Esophagus muscularis mucosa (tissue), 4 donors: ENCODE data around the gene WRNIP1.

Source experiments
- CTCF ChIP-seq, 3 experiments: fragments of 200-600 bp in 2 of 3; fragments of 450-650 bp in 1 of 3; sonication (generic) in 2 of 3; IDR thresholded peaks; one replicate each; pipeline ENCODE4 v1.5.1; 2017 to 2019; ENCODE audit warnings: antibody characterized with exemption in 3 of 3, mild to moderate bottlenecking in 2 of 3, moderate library complexity in 1 of 3
- EP300 ChIP-seq: sonication (generic); formaldehyde crosslinking; IDR thresholded peaks from one replicate; pipeline ENCODE4 v1.6.1; 2017; ENCODE audit warnings: antibody characterized with exemption
- POLR2A ChIP-seq: fragments of 450-650 bp; IDR thresholded peaks from one replicate; pipeline ENCODE4 v1.6.1; 2017; ENCODE audit warnings: antibody characterized with exemption, moderate library complexity, mild to moderate bottlenecking, low read depth
- POLR2AphosphoS5 ChIP-seq, 2 donors: sonication (generic); formaldehyde crosslinking; IDR thresholded peaks; one replicate each; pipeline ENCODE4 v1.6.1; 2017; ENCODE audit warnings: antibody characterized with exemption in 2 of 2

GRCh38 chr6:2782356-2782708 is 17.1 kb downstream of the WRNIP1 start:
- TF ChIP-seq CTCF (IDR thresholded peaks at IDR 0.05) = no peak
- TF ChIP-seq POLR2A = no peak
- no peak for TF ChIP-seq POLR2AphosphoS5 (IDR thresholded peaks at IDR 0.05)
- TF ChIP-seq EP300 = no peak
